K562 (cell line): ENCODE results near the gene PEAR1. TPM values are rescaled to one million over a fixed set of nuclear protein-coding genes. Genes with fewer than 3 reads are reported as not detected.
A peak's percentile ranks its signal among the peaks of the same experiment; 100 is the strongest.

Experiments used
- ATAC-seq: fragments of 200-7000 bp; cut with Tn5 transposase; 3 replicates; pipeline ENCODE4 v1.9.1; 2020; ENCODE audit warnings: moderate library complexity
- BruUV-seq: library from RNA; stranded (reverse); fragments of 400-500 nt; replicated peaks from 2 replicates; lab custom pipeline; 2021; lab: Mats Ljungman, UMichigan
- CTCF ChIA-PET: fragments of 300-600 bp; formaldehyde crosslinking; extraction: SDS; loops from one replicate; lab custom pipeline; 2021; ENCODE audit warnings: low intra/inter-chr PET ratio; lab: Yijun Ruan, JAX
- POLR2A ChIA-PET: fragments of 300-600, 350-650 bp; sonication (Branson Sonifier 250); formaldehyde crosslinking; extraction: SDS; loops from one replicate; lab custom pipeline; 2021; ENCODE audit warnings: antibody characterized with exemption, inconsistent platforms; lab: Yijun Ruan, JAX
- DNase-seq, 4 experiments: peaks; one replicate each; pipeline versions ENCODE4 v3.0.0 to v3.0.0-alpha.2; 2011 to 2018; ENCODE audit warnings: low spot score in 3 of 4, mixed read lengths in 3 of 4; ENCODE audit errors: extremely low read depth in 1 of 4
- FAIRE-seq: peaks from 2 replicates; lab custom pipeline; 2011; peaks lifted over from hg19 to GRCh38; lab: Jason Lieb, UNC
- H2AFZ ChIP-seq: 2 replicates; pipeline ENCODE4 v1.6.0; 2011; ENCODE audit warnings: low read depth, low read length, control low read depth, inconsistent platforms
- H3K27ac ChIP-seq: fragments of 200-600 bp; 3 replicates; pipeline ENCODE4 v1.8.0; 2011; ENCODE audit warnings: low read depth, mild to moderate bottlenecking, control low read depth, inconsistent platforms, low read length, moderate library complexity, mixed read lengths; ENCODE audit errors: extremely low read depth
- H3K27me3 ChIP-seq, 2 experiments: fragments of 300-600 bp in 1 of 2; 2 replicates in 1 of 2; 3 replicates in 1 of 2; pipeline versions ENCODE4 v1.6.0 to v1.8.0; 2011; ENCODE audit warnings: inconsistent platforms in 2 of 2, low read length in 2 of 2, mild to moderate bottlenecking in 1 of 2, mixed read lengths in 1 of 2, moderate library complexity in 1 of 2; ENCODE audit not compliant: control insufficient read depth in 2 of 2, insufficient read depth in 2 of 2
- H3K36me3 ChIP-seq: fragments of 300-600 bp; 3 replicates; pipeline ENCODE4 v1.8.0; 2011; ENCODE audit warnings: mild to moderate bottlenecking, low read length, inconsistent platforms; ENCODE audit not compliant: control insufficient read depth, insufficient read depth
- H3K4me1 ChIP-seq, 2 experiments: fragments of 200-600 bp in 1 of 2; replicated peaks in 1 of 2; 2 replicates in 1 of 2; 3 replicates in 1 of 2; pipeline versions ENCODE4 v1.5.1 to v1.8.0; 2011; ENCODE audit warnings: inconsistent platforms in 2 of 2, low read length in 2 of 2, mild to moderate bottlenecking in 1 of 2, mixed read lengths in 1 of 2, moderate library complexity in 1 of 2; ENCODE audit not compliant: control insufficient read depth in 2 of 2, insufficient read depth in 2 of 2
- H3K4me2 ChIP-seq: 2 replicates; pipeline ENCODE4 v1.6.1; 2011; ENCODE audit warnings: low read length, control low read depth, inconsistent platforms, mixed read lengths; ENCODE audit not compliant: insufficient read depth
- H3K4me3 ChIP-seq: fragments of 200-600 bp; sonication (generic), shearing (Covaris generic); 2 replicates; pipeline ENCODE4 v1.5.1; 2016; ENCODE audit warnings: control low read depth, inconsistent platforms
- H3K79me2 ChIP-seq: fragments of 200-600 bp; 3 replicates; pipeline ENCODE4 v1.8.0; 2011; ENCODE audit warnings: low read length, inconsistent platforms; ENCODE audit not compliant: control insufficient read depth, insufficient read depth
- H3K9ac ChIP-seq, 2 experiments: 2 replicates each; pipeline versions ENCODE4 v1.6.0 to v1.6.1; 2011; ENCODE audit warnings: low read depth in 2 of 2, low read length in 2 of 2, control low read depth in 1 of 2, inconsistent platforms in 1 of 2, mild to moderate bottlenecking in 1 of 2, mixed read lengths in 1 of 2; ENCODE audit not compliant: insufficient read depth in 1 of 2
- H3K9me1 ChIP-seq: one replicate; pipeline ENCODE4 v1.6.0; 2011; ENCODE audit warnings: inconsistent platforms, mild to moderate bottlenecking, low read length, moderate library complexity; ENCODE audit not compliant: control insufficient read depth, insufficient read depth
- H3K9me3 ChIP-seq: replicated peaks from 2 replicates; pipeline ENCODE4 v1.5.1; 2011; ENCODE audit warnings: low read depth, low read length, inconsistent platforms; ENCODE audit not compliant: control insufficient read depth, insufficient read depth
- H4K20me1 ChIP-seq: replicated peaks from 2 replicates; pipeline ENCODE4 v1.6.1; 2011; ENCODE audit warnings: low read length, inconsistent platforms, mixed read lengths; ENCODE audit not compliant: control insufficient read depth, insufficient read depth
- ASH1L ChIP-seq: fragments of 450-650 bp; IDR thresholded peaks from 2 replicates; pipeline ENCODE4 v1.6.1; 2018; ENCODE audit warnings: borderline replicate concordance, mild to moderate bottlenecking, low read depth; ENCODE audit not compliant: partially characterized antibody
- HDAC2 ChIP-seq: fragments of 450-650 bp; IDR thresholded peaks from 2 replicates; pipeline ENCODE4 v1.6.1; 2016; ENCODE audit warnings: mild to moderate bottlenecking
- NCOA1 ChIP-seq: fragments of 450-650 bp; IDR thresholded peaks from 2 replicates; pipeline ENCODE4 v1.6.1; 2016; ENCODE audit warnings: low read depth
- WGBS: fragments of 100-300 bp; shearing (Covaris generic); methylation state at CpG from one replicate; pipeline ENCODE4 v1.1.6; 2016; ENCODE audit warnings: low coverage, mixed read lengths; ENCODE audit not compliant: insufficient coverage; ENCODE audit errors: missing lambda C conversion rate; 5-methylcytosine and 5-hydroxymethylcytosine counted together
- in situ Hi-C: fragments of 300-500 bp; cut with MboI; formaldehyde crosslinking; loops from 4 replicates; pipeline ENCODE4 v1.15.0; 2018; ENCODE audit warnings: inconsistent platforms, mixed read lengths
- intact Hi-C: fragments of 100-400 bp; cut with micrococcal nuclease; formaldehyde crosslinking; loops from 2 replicates; pipeline ENCODE4 v1.14.2; 2022
- polyA plus RNA-seq, 8 experiments: library from polyadenylated mRNA; depleted of rRNA in 4 of 8; stranded (reverse) in 5 of 8; unstranded in 3 of 8; fragments of >200 nt; fragmentation: Nextera tagmentation in 2 of 8; fragmentation: Illumina TruSeq in 1 of 8; extraction: Ambion mirVana in 2 of 8; extraction: Trizol in 1 of 8; gene quantifications; 2 replicates each; pipeline versions ENCODE4 v1.2.1 to v1.2.3, GENCODE V29; 2011 to 2014; ENCODE audit warnings: inconsistent platforms in 1 of 8, missing spikeins in 1 of 8
- total RNA-seq, 7 experiments: library from RNA; depleted of rRNA in 6 of 7; stranded (reverse); fragments of >200 nt in 6 of 7; fragmentation: Illumina TruSeq in 2 of 7; extraction: Trizol in 2 of 7; gene quantifications; 2 replicates each; pipeline versions ENCODE4 v1.2.1 to v1.2.3, GENCODE V29; 2011 to 2021; ENCODE audit warnings: low replicate concordance in 1 of 7
- TF ChIP-seq, protein P1 (sequence below): fragments of 200-600 bp; sonication (generic); IDR thresholded peaks from one replicate; pipeline ENCODE4 v1.6.1; 2012; ENCODE audit warnings: mild to moderate bottlenecking, low read depth, low read length, inconsistent platforms

The PEAR1 gene
- total and polyA plus RNA-seq, 9 of the 15 experiments (the other 6 are each of a cell fraction or from before 2014, with no cell fraction given), result 0.87 to 13.9 (median 6.1) TPM

DNA sequence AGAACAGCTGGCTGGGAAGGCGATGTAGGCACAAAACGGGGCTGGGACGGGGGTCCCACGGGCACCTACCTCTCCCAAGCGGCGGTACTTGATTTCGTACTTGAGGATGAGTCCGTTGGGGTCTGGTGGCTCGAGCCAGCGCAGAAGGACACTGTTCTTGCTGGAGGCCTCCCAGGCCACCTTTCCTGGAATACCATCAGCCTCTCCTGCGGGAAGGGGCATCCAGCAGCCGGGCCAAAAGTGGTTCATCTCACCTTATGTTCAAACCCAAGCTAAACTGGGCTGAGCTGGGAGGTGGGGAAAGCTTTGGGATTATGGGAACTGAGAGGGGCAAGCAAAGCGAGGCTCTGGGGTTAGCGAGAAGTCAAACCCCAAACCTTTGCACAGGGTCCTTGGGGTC lies 48.9 kb upstream of the PEAR1 start:
- FAIRE-seq, result no peak
- H3K4me1 ChIP-seq, result peaks cover 9 to 26% of the 10 kb centered on the region in 2 experiments; a peak in 4 of 5 replicates
- no peak for DNase-seq
- no peak overlapping the region for H3K4me2 ChIP-seq
- intact Hi-C loops (no loop called here), in situ Hi-C loops (no loop called here)
- no peak for ATAC-seq
- 33% methylated on average over 14 of the region's 14 CpGs for WGBS
- H3K9ac ChIP-seq, result peak overlapping the region in 1 of 2 experiments; percentile 60; a peak in 2 of 4 replicates
- CTCF ChIA-PET, result no interaction called here
- no peaks in the 10 kb centered on the region for H3K36me3 ChIP-seq
- H3K4me3 ChIP-seq, result no peak overlapping the region
- POLR2A ChIA-PET, result no interaction called here
- no peaks in the 10 kb centered on the region for H3K9me3 ChIP-seq
- H3K9me1 ChIP-seq, result no peaks in the 10 kb centered on the region
- no peak overlapping the region for H2AFZ ChIP-seq
- no TSS peak for BruUV-seq
- no peaks in the 10 kb centered on the region for H4K20me1 ChIP-seq
- no peak overlapping the region for H3K27ac ChIP-seq
- H3K79me2 ChIP-seq, result no peaks in the 10 kb centered on the region
- H3K27me3 ChIP-seq, result 0 out of 5 replicates have a peak, but pooled peaks cover 0 to 13% of the 10 kb centered on the region in 2 experiments
- TF ChIP-seq HDAC2, result no peak
- TF ChIP-seq, protein P1, sequence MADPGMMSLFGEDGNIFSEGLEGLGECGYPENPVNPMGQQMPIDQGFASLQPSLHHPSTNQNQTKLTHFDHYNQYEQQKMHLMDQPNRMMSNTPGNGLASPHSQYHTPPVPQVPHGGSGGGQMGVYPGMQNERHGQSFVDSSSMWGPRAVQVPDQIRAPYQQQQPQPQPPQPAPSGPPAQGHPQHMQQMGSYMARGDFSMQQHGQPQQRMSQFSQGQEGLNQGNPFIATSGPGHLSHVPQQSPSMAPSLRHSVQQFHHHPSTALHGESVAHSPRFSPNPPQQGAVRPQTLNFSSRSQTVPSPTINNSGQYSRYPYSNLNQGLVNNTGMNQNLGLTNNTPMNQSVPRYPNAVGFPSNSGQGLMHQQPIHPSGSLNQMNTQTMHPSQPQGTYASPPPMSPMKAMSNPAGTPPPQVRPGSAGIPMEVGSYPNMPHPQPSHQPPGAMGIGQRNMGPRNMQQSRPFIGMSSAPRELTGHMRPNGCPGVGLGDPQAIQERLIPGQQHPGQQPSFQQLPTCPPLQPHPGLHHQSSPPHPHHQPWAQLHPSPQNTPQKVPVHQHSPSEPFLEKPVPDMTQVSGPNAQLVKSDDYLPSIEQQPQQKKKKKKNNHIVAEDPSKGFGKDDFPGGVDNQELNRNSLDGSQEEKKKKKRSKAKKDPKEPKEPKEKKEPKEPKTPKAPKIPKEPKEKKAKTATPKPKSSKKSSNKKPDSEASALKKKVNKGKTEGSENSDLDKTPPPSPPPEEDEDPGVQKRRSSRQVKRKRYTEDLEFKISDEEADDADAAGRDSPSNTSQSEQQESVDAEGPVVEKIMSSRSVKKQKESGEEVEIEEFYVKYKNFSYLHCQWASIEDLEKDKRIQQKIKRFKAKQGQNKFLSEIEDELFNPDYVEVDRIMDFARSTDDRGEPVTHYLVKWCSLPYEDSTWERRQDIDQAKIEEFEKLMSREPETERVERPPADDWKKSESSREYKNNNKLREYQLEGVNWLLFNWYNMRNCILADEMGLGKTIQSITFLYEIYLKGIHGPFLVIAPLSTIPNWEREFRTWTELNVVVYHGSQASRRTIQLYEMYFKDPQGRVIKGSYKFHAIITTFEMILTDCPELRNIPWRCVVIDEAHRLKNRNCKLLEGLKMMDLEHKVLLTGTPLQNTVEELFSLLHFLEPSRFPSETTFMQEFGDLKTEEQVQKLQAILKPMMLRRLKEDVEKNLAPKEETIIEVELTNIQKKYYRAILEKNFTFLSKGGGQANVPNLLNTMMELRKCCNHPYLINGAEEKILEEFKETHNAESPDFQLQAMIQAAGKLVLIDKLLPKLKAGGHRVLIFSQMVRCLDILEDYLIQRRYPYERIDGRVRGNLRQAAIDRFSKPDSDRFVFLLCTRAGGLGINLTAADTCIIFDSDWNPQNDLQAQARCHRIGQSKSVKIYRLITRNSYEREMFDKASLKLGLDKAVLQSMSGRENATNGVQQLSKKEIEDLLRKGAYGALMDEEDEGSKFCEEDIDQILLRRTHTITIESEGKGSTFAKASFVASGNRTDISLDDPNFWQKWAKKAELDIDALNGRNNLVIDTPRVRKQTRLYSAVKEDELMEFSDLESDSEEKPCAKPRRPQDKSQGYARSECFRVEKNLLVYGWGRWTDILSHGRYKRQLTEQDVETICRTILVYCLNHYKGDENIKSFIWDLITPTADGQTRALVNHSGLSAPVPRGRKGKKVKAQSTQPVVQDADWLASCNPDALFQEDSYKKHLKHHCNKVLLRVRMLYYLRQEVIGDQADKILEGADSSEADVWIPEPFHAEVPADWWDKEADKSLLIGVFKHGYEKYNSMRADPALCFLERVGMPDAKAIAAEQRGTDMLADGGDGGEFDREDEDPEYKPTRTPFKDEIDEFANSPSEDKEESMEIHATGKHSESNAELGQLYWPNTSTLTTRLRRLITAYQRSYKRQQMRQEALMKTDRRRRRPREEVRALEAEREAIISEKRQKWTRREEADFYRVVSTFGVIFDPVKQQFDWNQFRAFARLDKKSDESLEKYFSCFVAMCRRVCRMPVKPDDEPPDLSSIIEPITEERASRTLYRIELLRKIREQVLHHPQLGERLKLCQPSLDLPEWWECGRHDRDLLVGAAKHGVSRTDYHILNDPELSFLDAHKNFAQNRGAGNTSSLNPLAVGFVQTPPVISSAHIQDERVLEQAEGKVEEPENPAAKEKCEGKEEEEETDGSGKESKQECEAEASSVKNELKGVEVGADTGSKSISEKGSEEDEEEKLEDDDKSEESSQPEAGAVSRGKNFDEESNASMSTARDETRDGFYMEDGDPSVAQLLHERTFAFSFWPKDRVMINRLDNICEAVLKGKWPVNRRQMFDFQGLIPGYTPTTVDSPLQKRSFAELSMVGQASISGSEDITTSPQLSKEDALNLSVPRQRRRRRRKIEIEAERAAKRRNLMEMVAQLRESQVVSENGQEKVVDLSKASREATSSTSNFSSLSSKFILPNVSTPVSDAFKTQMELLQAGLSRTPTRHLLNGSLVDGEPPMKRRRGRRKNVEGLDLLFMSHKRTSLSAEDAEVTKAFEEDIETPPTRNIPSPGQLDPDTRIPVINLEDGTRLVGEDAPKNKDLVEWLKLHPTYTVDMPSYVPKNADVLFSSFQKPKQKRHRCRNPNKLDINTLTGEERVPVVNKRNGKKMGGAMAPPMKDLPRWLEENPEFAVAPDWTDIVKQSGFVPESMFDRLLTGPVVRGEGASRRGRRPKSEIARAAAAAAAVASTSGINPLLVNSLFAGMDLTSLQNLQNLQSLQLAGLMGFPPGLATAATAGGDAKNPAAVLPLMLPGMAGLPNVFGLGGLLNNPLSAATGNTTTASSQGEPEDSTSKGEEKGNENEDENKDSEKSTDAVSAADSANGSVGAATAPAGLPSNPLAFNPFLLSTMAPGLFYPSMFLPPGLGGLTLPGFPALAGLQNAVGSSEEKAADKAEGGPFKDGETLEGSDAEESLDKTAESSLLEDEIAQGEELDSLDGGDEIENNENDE, result no peak
- no peak for TF ChIP-seq ASH1L
- no peak for TF ChIP-seq NCOA1
- TF ChIP-seq, all 486 proteins: peak for 0
